Liver (tissue), 3 donors: Measurements from ENCODE around the gene TMEFF1.

ENCODE experiments used
- HNF4A ChIP-seq, 2 donors: conservative IDR thresholded peaks; 2 replicates each; pipeline ENCODE4 v1.6.1; 2016; ENCODE audit warnings: antibody characterized with exemption in 2 of 2, mild to moderate bottlenecking in 2 of 2
- RXRA ChIP-seq, 2 donors: IDR thresholded peaks; 2 replicates each; pipeline ENCODE4 v1.6.1; 2017 to 2018; ENCODE audit warnings: antibody characterized with exemption in 2 of 2, mild to moderate bottlenecking in 1 of 2
- SP1 ChIP-seq: IDR thresholded peaks from 2 replicates; pipeline ENCODE4 v1.6.1; 2018; ENCODE audit warnings: antibody characterized with exemption, mild to moderate bottlenecking
- TAF1 ChIP-seq: conservative IDR thresholded peaks from 2 replicates; pipeline ENCODE4 v1.6.1; 2016; ENCODE audit warnings: antibody characterized with exemption, mild to moderate bottlenecking
- TF ChIP-seq, protein P1 (sequence below): IDR thresholded peaks from 2 replicates; pipeline ENCODE4 v1.6.1; 2016; ENCODE audit warnings: antibody characterized with exemption, mild to moderate bottlenecking
- TF ChIP-seq, protein P2 (sequence below): fragments of 150-350 bp; IDR thresholded peaks from 2 replicates; pipeline ENCODE4 v1.5.1; 2017; ENCODE audit warnings: improper control_type of control experiment, low read depth, low read length; ENCODE audit not compliant: missing input control
- donor health status: healthy.
- donor health status: healthy.

DNA sequence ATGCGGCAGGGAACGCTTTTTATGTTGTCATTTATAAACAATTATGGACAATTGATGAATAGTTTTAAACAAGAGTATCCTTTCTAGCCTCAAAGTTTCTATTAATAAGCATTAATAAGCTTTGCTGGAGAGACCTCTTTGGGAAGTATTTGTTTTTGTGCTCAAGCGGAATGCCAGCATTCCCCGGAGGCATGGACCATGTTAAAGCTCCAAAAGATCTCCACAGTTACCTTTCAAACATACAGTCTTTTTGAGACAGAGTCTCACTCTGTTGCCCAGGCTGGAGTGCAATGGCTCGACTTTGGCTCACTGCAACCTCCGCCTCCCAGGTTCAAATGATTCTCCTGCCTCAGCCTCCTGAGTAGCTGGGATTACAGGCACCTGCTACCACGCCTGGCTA lies 36.4 kb upstream of the TMEFF1 start:
- TF ChIP-seq, protein P1, sequence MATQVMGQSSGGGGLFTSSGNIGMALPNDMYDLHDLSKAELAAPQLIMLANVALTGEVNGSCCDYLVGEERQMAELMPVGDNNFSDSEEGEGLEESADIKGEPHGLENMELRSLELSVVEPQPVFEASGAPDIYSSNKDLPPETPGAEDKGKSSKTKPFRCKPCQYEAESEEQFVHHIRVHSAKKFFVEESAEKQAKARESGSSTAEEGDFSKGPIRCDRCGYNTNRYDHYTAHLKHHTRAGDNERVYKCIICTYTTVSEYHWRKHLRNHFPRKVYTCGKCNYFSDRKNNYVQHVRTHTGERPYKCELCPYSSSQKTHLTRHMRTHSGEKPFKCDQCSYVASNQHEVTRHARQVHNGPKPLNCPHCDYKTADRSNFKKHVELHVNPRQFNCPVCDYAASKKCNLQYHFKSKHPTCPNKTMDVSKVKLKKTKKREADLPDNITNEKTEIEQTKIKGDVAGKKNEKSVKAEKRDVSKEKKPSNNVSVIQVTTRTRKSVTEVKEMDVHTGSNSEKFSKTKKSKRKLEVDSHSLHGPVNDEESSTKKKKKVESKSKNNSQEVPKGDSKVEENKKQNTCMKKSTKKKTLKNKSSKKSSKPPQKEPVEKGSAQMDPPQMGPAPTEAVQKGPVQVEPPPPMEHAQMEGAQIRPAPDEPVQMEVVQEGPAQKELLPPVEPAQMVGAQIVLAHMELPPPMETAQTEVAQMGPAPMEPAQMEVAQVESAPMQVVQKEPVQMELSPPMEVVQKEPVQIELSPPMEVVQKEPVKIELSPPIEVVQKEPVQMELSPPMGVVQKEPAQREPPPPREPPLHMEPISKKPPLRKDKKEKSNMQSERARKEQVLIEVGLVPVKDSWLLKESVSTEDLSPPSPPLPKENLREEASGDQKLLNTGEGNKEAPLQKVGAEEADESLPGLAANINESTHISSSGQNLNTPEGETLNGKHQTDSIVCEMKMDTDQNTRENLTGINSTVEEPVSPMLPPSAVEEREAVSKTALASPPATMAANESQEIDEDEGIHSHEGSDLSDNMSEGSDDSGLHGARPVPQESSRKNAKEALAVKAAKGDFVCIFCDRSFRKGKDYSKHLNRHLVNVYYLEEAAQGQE, result no peak
- TF ChIP-seq, protein P2, sequence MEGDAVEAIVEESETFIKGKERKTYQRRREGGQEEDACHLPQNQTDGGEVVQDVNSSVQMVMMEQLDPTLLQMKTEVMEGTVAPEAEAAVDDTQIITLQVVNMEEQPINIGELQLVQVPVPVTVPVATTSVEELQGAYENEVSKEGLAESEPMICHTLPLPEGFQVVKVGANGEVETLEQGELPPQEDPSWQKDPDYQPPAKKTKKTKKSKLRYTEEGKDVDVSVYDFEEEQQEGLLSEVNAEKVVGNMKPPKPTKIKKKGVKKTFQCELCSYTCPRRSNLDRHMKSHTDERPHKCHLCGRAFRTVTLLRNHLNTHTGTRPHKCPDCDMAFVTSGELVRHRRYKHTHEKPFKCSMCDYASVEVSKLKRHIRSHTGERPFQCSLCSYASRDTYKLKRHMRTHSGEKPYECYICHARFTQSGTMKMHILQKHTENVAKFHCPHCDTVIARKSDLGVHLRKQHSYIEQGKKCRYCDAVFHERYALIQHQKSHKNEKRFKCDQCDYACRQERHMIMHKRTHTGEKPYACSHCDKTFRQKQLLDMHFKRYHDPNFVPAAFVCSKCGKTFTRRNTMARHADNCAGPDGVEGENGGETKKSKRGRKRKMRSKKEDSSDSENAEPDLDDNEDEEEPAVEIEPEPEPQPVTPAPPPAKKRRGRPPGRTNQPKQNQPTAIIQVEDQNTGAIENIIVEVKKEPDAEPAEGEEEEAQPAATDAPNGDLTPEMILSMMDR, result no peak
- no peak for TF ChIP-seq RXRA (IDR thresholded peaks at IDR 0.05)
- TF ChIP-seq TAF1, result no peak
- no peak for TF ChIP-seq HNF4A (conservative IDR thresholded peaks at IDR 0.05)
- TF ChIP-seq SP1, result no peak
